T-cell (primary cell): Measurements from ENCODE around the gene AVPR1B. TPM values are rescaled to one million over a fixed set of nuclear protein-coding genes. Genes with fewer than 3 reads are reported as not detected.

Experiments
- ATAC-seq, 4 experiments: fragments of 200-7000 bp in 3 of 4; fragments of 150-1000 bp in 1 of 4; cut with Tn5 transposase; replicated peaks in 1 of 4; 1 replicate in 3 of 4; 2 replicates in 1 of 4; pipeline ENCODE4 v1.10.0; 2021; ENCODE audit warnings: moderate library complexity in 3 of 4, mild to moderate bottlenecking in 2 of 4, moderate number of reproducible peaks in 1 of 4
- CTCF ChIA-PET, 2 donors: fragments of 300-600 bp; sonication (Branson Sonifier 250); formaldehyde crosslinking; loops; one replicate each; lab custom pipeline; 2022; ENCODE audit warnings: antibody characterized with exemption in 2 of 2; lab: Charles Lee
- POLR2A ChIA-PET, 2 donors: fragments of 300-600 bp; sonication (Branson Sonifier 250); formaldehyde crosslinking; loops; one replicate each; lab custom pipeline; 2022; ENCODE audit warnings: antibody characterized with exemption in 2 of 2; lab: Charles Lee
- DNase-seq, 35 experiments: peaks; one replicate each; pipeline versions ENCODE4 v3.0.0 to v3.0.0-alpha.2; 2013 to 2023
- H3K27ac ChIP-seq: one replicate; pipeline ENCODE4 v1.5.1; 2013; ENCODE audit warnings: low read length
- H3K27me3 ChIP-seq, 2 experiments: replicated peaks in 1 of 2; 1 replicate in 1 of 2; 2 replicates in 1 of 2; pipeline versions ENCODE4 v1.6.1 to v1.7.0; 2013; ENCODE audit warnings: low read length in 1 of 2, mixed read lengths in 1 of 2; ENCODE audit not compliant: control insufficient read depth in 2 of 2, insufficient read depth in 2 of 2; ENCODE audit errors: extremely low read depth in 1 of 2
- H3K36me3 ChIP-seq, 2 donors: 1 replicate in 1 of 2; 2 replicates in 1 of 2; pipeline versions ENCODE4 v1.6.1 to v1.7.0; 2013; ENCODE audit warnings: low read length in 1 of 2; ENCODE audit not compliant: control insufficient read depth in 2 of 2, insufficient read depth in 1 of 2; ENCODE audit errors: extremely low read depth in 1 of 2
- H3K4me1 ChIP-seq, 2 experiments: 1 replicate in 1 of 2; 2 replicates in 1 of 2; pipeline versions ENCODE4 v1.6.1 to v1.7.0; 2013; ENCODE audit warnings: low read length in 2 of 2, mixed read lengths in 1 of 2; ENCODE audit not compliant: insufficient read depth in 2 of 2, control insufficient read depth in 1 of 2; ENCODE audit errors: extremely low read depth in 1 of 2
- H3K4me3 ChIP-seq, 2 donors: 1 replicate in 1 of 2; 2 replicates in 1 of 2; pipeline versions ENCODE4 v1.5.1 to v1.7.0; 2013; ENCODE audit warnings: mild to moderate bottlenecking in 2 of 2, low read length in 1 of 2, moderate library complexity in 1 of 2; ENCODE audit not compliant: control insufficient read depth in 1 of 2; ENCODE audit errors: extremely low read depth in 1 of 2
- H3K9me3 ChIP-seq: 2 replicates; pipeline ENCODE4 v1.7.0; 2013
- H3K27ac Mint-ChIP-seq, 2 donors: one replicate each; pipeline ENCODE4 v1.8.0; 2020 to 2021; ENCODE audit warnings: mild to moderate bottlenecking in 2 of 2, mixed read lengths in 2 of 2
- H3K27me3 Mint-ChIP-seq, 2 donors: one replicate each; pipeline ENCODE4 v1.8.0; 2021 to 2022; ENCODE audit warnings: mixed read lengths in 2 of 2
- H3K36me3 Mint-ChIP-seq: one replicate; pipeline ENCODE4 v1.8.0; 2021; ENCODE audit warnings: mixed read lengths
- H3K4me1 Mint-ChIP-seq, 3 donors: one replicate each; pipeline ENCODE4 v1.8.0; 2020 to 2022; ENCODE audit warnings: mixed read lengths in 3 of 3, mild to moderate bottlenecking in 1 of 3
- H3K4me3 Mint-ChIP-seq, 3 donors: one replicate each; pipeline ENCODE4 v1.8.0; 2020 to 2022; ENCODE audit warnings: mild to moderate bottlenecking in 3 of 3, mixed read lengths in 3 of 3, moderate library complexity in 3 of 3
- H3K9me3 Mint-ChIP-seq, 3 donors: one replicate each; pipeline ENCODE4 v1.8.0; 2020 to 2022; ENCODE audit warnings: mixed read lengths in 3 of 3
- WGBS: methylation state at CpG from one replicate; pipeline ENCODE4 v1.1.5; 2013; ENCODE audit warnings: missing lambda C conversion rate; ENCODE audit not compliant: insufficient coverage; 5-methylcytosine and 5-hydroxymethylcytosine counted together
- total RNA-seq, 35 experiments: library from RNA in 6 of 35; stranded (reverse) in 6 of 35; fragments of 120-200 nt in 1 of 35; gene quantifications; one replicate each; pipeline versions ENCODE4 v1.2.1 to v1.2.4 and lab custom pipeline; 2013 to 2026

Gene AVPR1B
- total RNA-seq, 5 donors from 2014 or later (not counting 1 experiment from before 2014, with no cell fraction given), result 0.12 to 0.33 TPM; not detected in 3

- Mint-ChIP-seq H3K27me3 (peaks cover 38 to 55% of the 10 kb centered on the region in 2 donors), H3K36me3 (peaks cover 2% of the 10 kb centered on the region), H3K4me3 (no peak overlapping the region), H3K27ac (no peak overlapping the region), H3K4me1 (no peaks in the 10 kb centered on the region), H3K9me3 (peaks cover 6 to 23% (median 10%) of the 10 kb centered on the region in 3 donors)
- peaks cover 2% of the 10 kb centered on the region for H3K9me3 ChIP-seq
- POLR2A ChIA-PET, result no interaction called here
- H3K4me1 ChIP-seq, result no peaks in the 10 kb centered on the region
- ATAC-seq (no peak), DNase-seq (no peak)
- CTCF ChIA-PET, result no interaction called here
- H3K27ac ChIP-seq, result no peak overlapping the region
- no peaks in the 10 kb centered on the region for H3K36me3 ChIP-seq
- no peak overlapping the region for H3K4me3 ChIP-seq
- no CpG with 5 or more reads among the region's 1 CpG for WGBS
- peaks cover 0 to 33% of the 10 kb centered on the region in 2 experiments for H3K27me3 ChIP-seq
These were observed 8.2 kb upstream of the AVPR1B start for GRCh38 chr1:206125346-206125745.

DNA sequence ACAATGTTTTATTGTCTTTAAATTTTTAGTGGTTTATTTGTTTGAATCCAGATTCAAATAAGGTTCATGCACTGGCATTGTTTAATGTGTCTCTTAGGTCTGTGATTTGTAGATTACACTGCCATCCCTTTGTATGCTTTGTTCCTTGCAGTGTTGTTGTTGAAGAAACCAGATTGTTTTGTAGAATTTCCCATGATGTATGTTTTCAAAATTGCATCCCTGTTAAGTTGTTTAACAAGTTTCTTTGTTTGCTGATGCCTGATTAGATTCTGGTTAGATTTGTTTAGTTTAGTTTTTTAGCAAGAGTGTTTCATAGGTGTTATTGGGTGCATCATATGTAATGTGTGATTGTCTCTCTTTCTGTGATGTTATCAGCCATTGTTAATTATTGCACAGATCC is 5.5 kb upstream of the AVPR1B start:
- H3K36me3 Mint-ChIP-seq, result peaks cover 6% of the 10 kb centered on the region
- H3K27me3 Mint-ChIP-seq, result peaks cover 44 to 59% of the 10 kb centered on the region in 2 donors
- no peak for ATAC-seq
- peaks cover 2% of the 10 kb centered on the region for H3K9me3 ChIP-seq
- peaks cover 11 to 27% (median 11%) of the 10 kb centered on the region in 3 donors for H3K9me3 Mint-ChIP-seq
- no peaks in the 10 kb centered on the region for H3K36me3 ChIP-seq
- H3K4me1 Mint-ChIP-seq, result peaks cover 3 to 4% (median 3%) of the 10 kb centered on the region in 3 donors
- H3K27ac ChIP-seq, result no peak overlapping the region
- no peak for DNase-seq
- no peak overlapping the region for H3K4me3 Mint-ChIP-seq
- no peak overlapping the region for H3K27ac Mint-ChIP-seq
- POLR2A ChIA-PET, result no interaction called here
- CTCF ChIA-PET, result no interaction called here
- H3K27me3 ChIP-seq, result peaks cover 2 to 33% of the 10 kb centered on the region in 2 experiments
- H3K4me1 ChIP-seq, result peaks cover 0 to 4% of the 10 kb centered on the region in 2 experiments
- no peak overlapping the region for H3K4me3 ChIP-seq

DNA sequence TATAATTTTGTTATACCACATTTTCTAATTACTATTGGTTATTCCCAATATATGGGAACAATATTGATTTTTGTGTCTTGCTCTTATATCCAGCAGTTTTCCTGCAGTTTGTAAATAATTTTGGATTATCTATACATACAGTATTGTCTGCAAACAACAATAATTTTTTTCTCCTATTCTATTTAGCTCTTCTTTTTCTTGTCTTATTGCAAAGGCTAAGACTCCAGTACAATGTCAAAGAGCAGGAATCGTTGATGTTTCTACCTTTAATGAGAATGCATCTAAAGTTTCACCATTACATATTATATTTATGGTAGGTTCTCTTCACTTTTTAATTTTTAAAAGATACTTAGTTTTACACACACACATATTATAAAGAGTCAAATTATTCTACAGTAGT is 4.1 kb upstream of the AVPR1B start:
- Histone ChIP-seq H3K9me3 (peaks cover 2% of the 10 kb centered on the region), H3K27ac (no peak overlapping the region), H3K36me3 (no peaks in the 10 kb centered on the region), H3K27me3 (peaks cover 2 to 37% of the 10 kb centered on the region in 2 experiments), H3K4me1 (peaks cover 0 to 8% of the 10 kb centered on the region in 2 experiments), H3K4me3 (no peak overlapping the region)
- H3K4me3 Mint-ChIP-seq, result no peak overlapping the region
- peaks cover 6% of the 10 kb centered on the region for H3K36me3 Mint-ChIP-seq
- ChIA-PET CTCF (no interaction called here), POLR2A (no interaction called here)
- H3K9me3 Mint-ChIP-seq, result peaks cover 11 to 27% (median 11%) of the 10 kb centered on the region in 3 donors
- WGBS, result no CpG with 5 or more reads among the region's 1 CpG
- H3K4me1 Mint-ChIP-seq, result peaks cover 9 to 12% (median 11%) of the 10 kb centered on the region in 3 donors
- ATAC-seq (no peak), DNase-seq (no peak)
- no peak overlapping the region for H3K27ac Mint-ChIP-seq
- H3K27me3 Mint-ChIP-seq, result peaks cover 43 to 59% of the 10 kb centered on the region in 2 donors

DNA sequence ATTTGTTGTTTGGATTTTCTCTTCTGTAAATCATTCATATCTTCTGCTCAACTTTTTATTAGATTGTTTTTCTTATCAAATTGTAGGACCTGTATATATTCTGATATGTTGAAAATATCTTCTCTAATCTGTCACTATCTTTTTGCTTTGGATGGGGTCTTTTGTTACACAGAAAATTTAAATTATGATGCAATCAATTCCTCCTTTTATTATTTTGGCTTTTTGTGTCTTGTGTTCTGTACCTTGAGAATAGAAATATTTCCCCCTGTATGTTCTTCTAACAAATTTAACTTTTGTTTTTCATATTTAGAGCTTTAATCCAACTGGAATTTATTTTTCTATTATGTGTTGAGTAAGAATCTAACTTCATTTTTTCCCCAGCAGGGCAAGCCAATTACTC is 3.2 kb upstream of the AVPR1B start:
- ChIA-PET CTCF (no interaction called here), POLR2A (interaction anchor here in 1 of 2 donors (0.6 kb wide), 1 partner anchor 220 kb away, joined by 3 read pairs; no protein-coding TSS in a partner anchor)
- peaks cover 2 to 43% of the 10 kb centered on the region in 2 experiments for H3K27me3 ChIP-seq
- H3K27me3 Mint-ChIP-seq, result peaks cover 45 to 60% of the 10 kb centered on the region in 2 donors
- H3K27ac Mint-ChIP-seq, result no peak overlapping the region
- H3K36me3 Mint-ChIP-seq, result peaks cover 6% of the 10 kb centered on the region
- no peak overlapping the region for H3K27ac ChIP-seq
- H3K4me1 Mint-ChIP-seq, result peaks cover 9 to 12% (median 11%) of the 10 kb centered on the region in 3 donors
- H3K4me3 Mint-ChIP-seq, result no peak overlapping the region
- no peaks in the 10 kb centered on the region for H3K36me3 ChIP-seq
- peaks cover 11 to 27% (median 11%) of the 10 kb centered on the region in 3 donors for H3K9me3 Mint-ChIP-seq
- ATAC-seq (no peak), DNase-seq (no peak)
- H3K4me3 ChIP-seq, result no peak overlapping the region
- peaks cover 0 to 8% of the 10 kb centered on the region in 2 experiments for H3K4me1 ChIP-seq
- H3K9me3 ChIP-seq, result peaks cover 2% of the 10 kb centered on the region

- H3K27ac ChIP-seq, result no peak overlapping the region
- H3K27me3 Mint-ChIP-seq, result peaks cover 34 to 47% of the 10 kb centered on the region in 2 donors
- DNase-seq (no peak), ATAC-seq (no peak)
- H3K27me3 ChIP-seq, result peaks cover 2 to 32% of the 10 kb centered on the region in 2 experiments
- H3K36me3 ChIP-seq, result no peaks in the 10 kb centered on the region
- POLR2A ChIA-PET, result no interaction called here
- no peak overlapping the region for H3K27ac Mint-ChIP-seq
- peaks cover 6 to 17% (median 8%) of the 10 kb centered on the region in 3 donors for H3K9me3 Mint-ChIP-seq
- H3K4me1 ChIP-seq, result peaks cover 0 to 8% of the 10 kb centered on the region in 2 experiments
- peaks cover 6% of the 10 kb centered on the region for H3K36me3 Mint-ChIP-seq
- peaks cover 9 to 12% (median 11%) of the 10 kb centered on the region in 3 donors for H3K4me1 Mint-ChIP-seq
- CTCF ChIA-PET, result no interaction called here
- no peak overlapping the region for H3K4me3 ChIP-seq
- peaks cover 2% of the 10 kb centered on the region for H3K9me3 ChIP-seq
- H3K4me3 Mint-ChIP-seq, result peak overlapping the region in 2 of 3 donors; percentile 44 to 63
- WGBS, result 90% methylated on average over 1 of the region's 5 CpGs
These were observed 376 bp downstream of the AVPR1B start for GRCh38 chr1:206116873-206117150.

DNA sequence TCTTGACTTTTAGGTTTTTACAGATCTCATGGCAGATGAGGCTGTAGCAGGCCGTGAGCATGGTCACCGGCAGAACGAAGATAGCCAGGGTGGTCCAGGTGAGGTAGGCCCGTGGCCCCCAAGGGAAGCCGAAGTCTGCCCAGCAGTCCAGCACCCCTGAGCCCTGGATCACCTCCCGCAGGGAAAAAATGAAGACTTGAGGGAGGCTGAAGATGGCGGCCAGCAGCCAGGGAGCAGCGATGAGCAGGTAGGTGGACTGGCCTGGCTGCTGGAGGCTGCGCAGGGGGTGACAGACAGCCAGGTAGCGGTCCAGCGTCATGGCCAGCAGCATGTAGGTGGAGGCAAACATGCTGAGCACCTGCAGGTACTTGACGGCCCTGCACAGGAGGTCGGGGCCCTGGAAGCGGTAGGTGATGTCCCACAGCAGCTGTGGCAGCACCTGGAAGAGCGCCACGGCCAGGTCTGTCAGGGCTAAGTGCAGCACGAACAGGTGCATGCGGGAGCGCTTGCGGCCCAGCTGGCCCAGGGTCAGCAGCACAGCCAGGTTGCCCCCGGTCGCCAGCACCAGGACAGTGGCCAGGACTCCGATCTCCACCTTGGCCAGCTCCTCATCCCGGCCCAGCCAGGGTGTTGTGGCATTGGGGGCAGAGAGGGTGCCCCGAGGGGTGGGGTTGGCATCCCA is 856 bp downstream of the AVPR1B start:
- Mint-ChIP-seq H3K36me3 (peaks cover 6% of the 10 kb centered on the region), H3K4me1 (peaks cover 9 to 12% (median 11%) of the 10 kb centered on the region in 3 donors), H3K4me3 (peak overlapping the region in 1 of 3 donors; percentile 63), H3K27ac (no peak overlapping the region), H3K9me3 (peaks cover 6 to 12% (median 8%) of the 10 kb centered on the region in 3 donors), H3K27me3 (peaks cover 34 to 45% of the 10 kb centered on the region in 2 donors)
- POLR2A ChIA-PET, result no interaction called here
- H3K4me3 ChIP-seq, result no peak overlapping the region
- 90% methylated on average over 25 of the region's 25 CpGs for WGBS
- CTCF ChIA-PET, result interaction anchor here in 1 of 2 donors (1.0 kb wide), 1 partner anchor 10 kb away, joined by 3 read pairs; no protein-coding TSS in a partner anchor
- H3K27ac ChIP-seq, result no peak overlapping the region
- DNase-seq (no peak), ATAC-seq (no peak)
- peaks cover 2 to 32% of the 10 kb centered on the region in 2 experiments for H3K27me3 ChIP-seq
- H3K36me3 ChIP-seq, result no peaks in the 10 kb centered on the region
- H3K9me3 ChIP-seq, result peaks cover 2% of the 10 kb centered on the region
- H3K4me1 ChIP-seq, result peaks cover 0 to 8% of the 10 kb centered on the region in 2 experiments
